CD4-positive, alpha-beta T cell treated with Interleukin-21 for 1 hour (primary cell): ENCODE measurements around the gene LOXHD1.

Source experiments
- DNase-seq: peaks from one replicate; pipeline ENCODE4 v3.0.0-alpha.2; 2020

The LOXHD1 gene

DNA sequence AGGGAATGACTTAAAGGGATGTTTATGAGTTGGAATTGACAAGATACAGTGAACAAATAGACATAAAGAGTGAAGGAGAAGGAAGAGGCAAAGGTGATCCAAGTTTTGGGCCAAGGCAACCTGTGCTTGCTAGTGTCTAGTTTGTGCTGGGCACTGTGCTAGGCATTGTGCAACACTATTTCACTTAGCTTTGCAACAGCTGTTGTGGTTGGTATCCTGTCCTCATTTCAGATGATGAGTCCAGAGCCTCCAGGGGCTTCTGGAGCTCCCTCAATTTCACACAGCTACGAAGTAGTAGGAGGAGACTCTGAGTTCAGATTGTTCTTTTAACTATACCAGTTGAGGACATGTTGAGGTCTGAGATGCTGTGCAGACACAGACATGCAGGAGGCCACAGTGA lies 18.1 kb upstream of the LOXHD1 start:
- no peak for DNase-seq

GRCh38 chr18:46672062-46672970 lies 15.3 kb upstream of the LOXHD1 start:
- DNase-seq = peak; percentile 39

GRCh38 chr18:46668694-46669093 lies 11.7 kb upstream of the LOXHD1 start:
- DNase-seq = no peak

DNA sequence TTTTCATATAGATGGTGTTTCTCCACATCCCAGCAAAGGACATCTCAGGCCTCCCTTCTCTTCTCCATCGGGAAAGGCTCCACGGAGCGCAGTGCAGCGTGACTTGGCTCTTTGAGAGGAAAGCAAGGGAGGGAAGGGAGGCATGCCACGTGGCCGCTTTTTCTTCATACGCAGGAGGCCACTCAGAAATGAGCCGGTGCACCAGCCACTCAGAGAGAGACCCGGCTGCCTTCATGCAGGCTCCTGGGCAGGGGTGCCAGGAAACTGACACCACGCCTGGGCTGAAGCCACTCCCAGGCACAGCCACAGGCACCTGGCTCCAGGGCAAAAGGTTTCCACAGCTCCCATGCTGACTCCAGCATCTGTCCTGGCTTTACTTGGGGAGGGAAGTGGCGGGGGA lies 11.1 kb upstream of the LOXHD1 start:
- DNase-seq = no peak

DNA sequence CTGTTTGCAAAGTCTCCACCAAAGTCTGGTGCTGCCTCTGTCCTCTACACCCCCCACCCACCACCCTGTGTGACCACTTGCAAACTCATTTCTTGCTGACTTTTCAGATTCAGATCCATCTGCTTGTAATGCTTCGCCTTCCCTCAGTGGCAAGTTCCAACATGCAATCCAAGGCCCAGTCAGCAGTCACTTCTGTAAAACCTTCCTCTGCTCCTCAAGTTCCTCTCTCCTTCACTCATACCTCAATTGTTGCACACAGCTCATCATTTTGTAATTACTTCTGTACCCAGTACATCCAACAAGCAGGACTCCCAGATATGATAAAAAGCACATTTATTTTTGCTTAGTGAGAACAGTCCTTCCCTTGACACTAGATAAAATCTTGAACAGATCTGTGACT lies 6.5 kb upstream of the LOXHD1 start:
- DNase-seq = no peak

- DNase-seq = no peak
These were observed 4.1 kb upstream of the LOXHD1 start for GRCh38 chr18:46660957-46661749.

DNA sequence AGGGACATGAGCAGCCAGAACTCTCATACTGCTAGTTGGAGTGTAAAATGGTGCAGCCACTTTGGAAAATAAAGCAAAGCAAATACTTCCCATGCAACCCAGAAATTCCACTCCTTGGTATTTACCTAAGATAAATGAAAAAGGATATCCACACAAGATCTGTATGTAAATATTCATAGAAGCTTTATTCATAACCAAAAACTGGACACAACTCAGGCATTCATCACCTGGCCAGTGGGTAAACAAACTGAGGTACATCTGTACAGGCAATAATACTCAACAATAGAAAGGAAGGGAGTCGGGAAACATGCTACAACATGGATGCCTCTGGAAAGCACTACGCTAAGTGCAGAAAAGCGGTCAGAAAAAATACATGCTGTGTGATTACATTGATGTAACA lies 2.5 kb upstream of the LOXHD1 start:
- no peak for DNase-seq

DNA sequence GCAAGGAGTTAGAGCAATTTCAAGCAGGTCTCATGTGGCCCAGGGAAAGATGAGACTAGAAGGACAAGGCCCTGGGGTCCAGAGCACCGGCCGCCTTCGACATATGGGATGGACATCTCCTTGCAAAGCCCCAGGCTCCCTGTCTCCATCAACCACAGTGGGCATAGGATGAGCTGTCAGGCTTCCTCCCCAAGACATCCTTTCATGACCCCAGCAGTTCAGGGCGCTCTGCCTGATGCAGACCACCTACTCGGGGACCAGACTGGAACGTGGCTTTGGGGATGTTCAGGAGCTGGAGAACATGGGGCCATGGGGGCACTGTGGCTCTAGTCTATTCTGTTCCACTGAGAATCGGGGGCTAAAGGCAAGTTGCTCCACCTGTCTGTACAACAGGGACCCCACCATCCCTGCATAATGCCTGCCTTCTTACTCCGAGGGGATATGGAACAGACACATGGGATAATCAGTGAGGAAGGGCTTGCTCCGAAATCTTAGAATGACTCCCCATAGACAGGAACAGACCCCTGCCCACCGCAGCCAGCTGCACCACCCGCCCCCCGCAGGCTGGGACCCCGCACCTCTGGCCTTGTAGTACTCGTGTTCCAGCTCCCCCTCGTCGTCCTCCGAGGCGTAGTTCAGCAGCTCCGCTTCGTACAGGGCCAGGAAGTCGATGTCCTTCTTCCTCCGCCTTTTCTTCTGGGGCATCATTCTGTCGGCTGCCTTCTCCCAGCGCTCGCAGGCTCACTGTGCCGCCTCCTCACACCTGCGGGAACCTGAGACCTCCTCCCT lies 500 bp downstream of the LOXHD1 start:
- DNase-seq = no peak

- DNase-seq = no peak
These were observed 4.6 kb downstream of the LOXHD1 start for GRCh38 chr18:46652372-46652771.

- DNase-seq = no peak
These were observed 6.3 kb downstream of the LOXHD1 start for GRCh38 chr18:46650681-46651080.

GRCh38 chr18:46649071-46649862 lies 7.8 kb downstream of the LOXHD1 start:
- DNase-seq = no peak

DNA sequence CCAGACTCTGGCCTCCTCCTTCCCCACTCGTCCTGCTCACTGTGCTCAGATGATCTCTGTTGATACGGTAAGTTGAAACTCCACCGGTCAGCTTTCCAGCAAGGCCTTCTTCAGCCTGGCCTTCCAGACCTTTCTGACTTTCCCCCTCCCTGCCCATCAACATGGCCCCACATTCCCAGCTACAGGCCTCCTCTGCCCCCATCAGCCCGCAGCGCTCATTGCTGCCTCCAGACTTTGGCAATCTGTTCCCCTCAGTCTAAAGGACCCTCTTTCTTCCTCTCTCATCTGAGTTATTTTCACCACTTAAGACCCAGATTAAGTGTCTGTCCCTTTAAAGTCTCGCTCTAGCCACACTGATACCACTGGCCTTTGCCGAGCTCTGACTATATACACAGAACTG lies 10.6 kb downstream of the LOXHD1 start:
- no peak for DNase-seq

- DNase-seq = no peak
These were observed 14.5 kb downstream of the LOXHD1 start for GRCh38 chr18:46642561-46642960.

- no peak for DNase-seq
These were observed 15.1 kb downstream of the LOXHD1 start for GRCh38 chr18:46641917-46642316.

GRCh38 chr18:46639386-46639785 lies 17.6 kb downstream of the LOXHD1 start:
- no peak for DNase-seq

DNA sequence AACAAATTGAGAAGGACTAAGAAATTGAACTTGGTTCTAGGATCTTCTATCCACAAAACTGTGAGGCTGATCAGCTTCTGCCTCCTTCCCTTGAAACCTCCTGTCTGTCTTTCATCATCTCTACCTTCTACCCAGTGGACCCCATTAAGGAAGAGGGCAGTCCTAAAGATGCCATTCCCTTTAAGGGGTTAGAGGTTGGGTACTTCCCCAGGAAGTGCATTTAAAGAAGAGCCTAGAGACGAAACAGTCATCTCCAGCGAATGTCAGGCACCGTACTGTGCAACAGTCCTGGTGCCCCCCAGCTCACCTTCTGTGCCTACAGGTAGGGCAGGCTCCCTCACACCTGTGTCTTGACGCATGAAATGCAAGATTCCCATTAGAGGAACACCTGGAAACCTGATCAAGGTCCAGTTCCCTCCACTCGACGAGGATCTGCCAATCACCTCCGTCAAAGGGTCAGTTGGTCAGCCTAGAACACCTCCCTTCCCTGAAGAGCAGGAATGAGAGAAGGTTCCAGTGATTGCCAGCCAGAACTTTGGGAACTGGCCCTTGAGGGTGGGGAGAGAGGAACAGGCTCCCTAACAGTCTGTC lies 20.9 kb downstream of the LOXHD1 start:
- DNase-seq = no peak

- DNase-seq = no peak
These were observed 24.5 kb downstream of the LOXHD1 start for GRCh38 chr18:46632401-46633071.

- DNase-seq = no peak
These were observed 26.0 kb downstream of the LOXHD1 start for GRCh38 chr18:46630991-46631390.

GRCh38 chr18:46630160-46630559 lies 26.9 kb downstream of the LOXHD1 start:
- no peak for DNase-seq

GRCh38 chr18:46629361-46629760 lies 27.7 kb downstream of the LOXHD1 start:
- no peak for DNase-seq

DNA sequence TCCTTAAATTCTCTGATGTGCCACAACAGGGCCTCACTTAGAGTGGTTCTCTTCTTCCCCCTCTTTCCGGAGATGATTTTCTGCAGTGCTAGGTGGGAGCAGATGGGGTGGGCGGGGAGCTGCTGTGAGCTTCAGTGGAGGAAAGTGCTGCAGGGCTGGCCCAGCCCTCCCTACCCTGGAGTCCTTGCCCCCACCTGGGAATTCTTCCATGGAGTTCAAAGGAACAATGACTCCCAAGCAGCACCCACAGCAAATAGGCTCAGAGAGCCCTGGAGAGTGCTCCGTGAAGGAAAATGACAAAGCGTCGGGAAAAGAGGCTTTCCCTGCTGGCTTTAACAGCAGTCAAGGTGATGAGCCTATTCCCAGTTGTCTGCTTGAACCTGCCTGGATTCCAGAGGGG lies 28.8 kb downstream of the LOXHD1 start:
- no peak for DNase-seq
